ENCODE data around the gene WSCD2.
"Not testable (repeated sequence)": the region's sequence is repeated elsewhere in the genome, so short reads cannot be mapped to it uniquely, and the experiment has no call there.

The WSCD2 gene

GRCh38 chr12:108193493-108193892, 64.4 kb downstream of the WSCD2 start:
- in situ Hi-C loops (cut with MboI; ENCODE audit: low sequenced_read_pairs): no loop called here

DNA sequence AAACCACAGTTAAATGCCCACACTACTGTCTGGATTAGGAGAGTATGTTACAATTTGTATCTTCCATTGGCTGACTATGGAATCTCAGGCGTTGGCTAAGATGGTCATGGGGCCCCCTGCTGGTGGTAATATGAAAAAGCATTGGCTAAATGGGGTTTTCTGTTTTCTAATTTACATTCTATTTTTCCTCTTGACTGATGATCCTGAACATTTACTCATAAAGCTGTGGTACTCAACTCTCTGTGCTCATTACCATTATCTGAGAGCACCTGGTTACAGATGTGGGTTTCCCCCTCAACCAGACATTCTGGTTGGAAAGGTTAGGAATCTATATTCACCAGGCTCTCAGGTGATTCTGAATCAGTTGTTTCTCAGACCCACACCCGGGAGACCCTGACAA, 64.8 kb downstream of the WSCD2 start:
- in situ Hi-C loops (cut with MboI; ENCODE audit: low sequenced_read_pairs): no loop called here

GRCh38 chr12:108194585-108194984, 65.5 kb downstream of the WSCD2 start:
- in situ Hi-C loops (cut with MboI; ENCODE audit: low sequenced_read_pairs): no loop called here

GRCh38 chr12:108196319-108196718, 67.2 kb downstream of the WSCD2 start:
- in situ Hi-C loops (cut with MboI; ENCODE audit: low sequenced_read_pairs): no loop called here

GRCh38 chr12:108196921-108197320, 67.8 kb downstream of the WSCD2 start:
- in situ Hi-C loops (cut with MboI; ENCODE audit: low sequenced_read_pairs): no loop called here

- in situ Hi-C loops (cut with MboI; ENCODE audit: low sequenced_read_pairs): no loop called here
These were observed 69.0 kb downstream of the WSCD2 start for GRCh38 chr12:108198043-108198442.

DNA sequence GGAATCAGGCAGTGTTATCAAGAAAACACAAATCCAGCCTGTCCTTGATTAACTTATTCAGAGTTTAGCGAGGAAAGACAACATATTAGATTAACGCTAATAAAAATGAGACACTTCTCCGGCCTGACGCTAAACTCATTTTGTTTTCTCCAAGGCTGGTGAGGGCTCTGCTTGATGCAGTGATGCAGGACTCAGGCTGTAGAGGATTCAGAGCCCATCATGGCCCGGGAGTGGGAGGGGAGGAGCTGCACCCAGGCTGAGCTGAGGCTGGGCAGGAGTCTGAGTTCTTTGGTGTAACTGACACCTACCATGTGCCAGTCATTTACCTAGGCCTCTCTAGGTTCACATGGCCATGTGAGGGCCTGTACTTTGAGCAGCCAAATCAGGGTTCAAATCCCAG, 70.0 kb downstream of the WSCD2 start:
- in situ Hi-C loops (cut with MboI; ENCODE audit: low sequenced_read_pairs): no loop called here

- in situ Hi-C loops (cut with MboI; ENCODE audit: low sequenced_read_pairs): no loop called here
These were observed 72.7 kb downstream of the WSCD2 start for GRCh38 chr12:108201808-108202207.

DNA sequence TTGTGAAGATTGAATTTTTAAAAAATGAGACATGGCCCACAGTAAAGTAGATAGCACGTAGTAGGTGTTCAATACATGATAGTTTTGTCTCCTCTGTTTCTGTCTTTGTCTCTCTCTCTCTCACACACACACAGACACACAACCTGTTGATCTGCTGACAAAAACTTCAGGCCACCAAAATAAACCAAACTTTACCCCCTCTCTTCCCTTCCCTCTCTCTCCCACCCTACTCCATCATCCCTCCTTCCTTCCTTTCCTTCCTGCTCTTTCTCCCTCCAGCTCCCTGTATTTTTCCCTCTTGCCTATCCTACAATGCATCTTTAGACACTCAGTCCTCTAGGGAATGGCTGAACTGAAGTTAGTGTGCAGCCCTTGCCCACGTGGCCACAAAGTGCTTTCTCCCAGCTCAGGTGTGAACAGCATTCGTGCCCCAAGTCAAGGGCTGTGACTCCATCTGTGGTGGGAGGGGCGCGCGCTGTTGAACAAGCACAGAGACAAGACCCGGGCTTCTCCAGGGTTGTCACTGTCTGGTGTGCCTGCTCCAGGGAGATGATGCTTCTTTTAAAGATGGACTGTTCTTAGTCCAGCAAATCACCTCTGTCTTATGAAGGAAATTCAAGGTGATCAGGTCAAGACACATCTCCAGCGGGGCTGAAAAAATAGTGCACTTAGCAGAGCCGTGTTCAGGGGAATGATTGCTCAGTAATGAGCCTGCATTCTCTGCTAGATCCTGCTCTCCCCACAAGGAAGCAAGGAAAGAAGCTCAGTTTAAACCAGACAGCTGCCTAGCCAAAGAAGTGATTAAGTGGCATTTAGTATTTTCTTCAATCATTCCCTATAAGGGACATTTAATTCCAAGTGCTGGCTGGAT, 75.3 kb downstream of the WSCD2 start:
- in situ Hi-C loops (cut with MboI; ENCODE audit: low sequenced_read_pairs): no loop called here

GRCh38 chr12:108205864-108206263, 76.8 kb downstream of the WSCD2 start:
- in situ Hi-C loops (cut with MboI; ENCODE audit: low sequenced_read_pairs): no loop called here

DNA sequence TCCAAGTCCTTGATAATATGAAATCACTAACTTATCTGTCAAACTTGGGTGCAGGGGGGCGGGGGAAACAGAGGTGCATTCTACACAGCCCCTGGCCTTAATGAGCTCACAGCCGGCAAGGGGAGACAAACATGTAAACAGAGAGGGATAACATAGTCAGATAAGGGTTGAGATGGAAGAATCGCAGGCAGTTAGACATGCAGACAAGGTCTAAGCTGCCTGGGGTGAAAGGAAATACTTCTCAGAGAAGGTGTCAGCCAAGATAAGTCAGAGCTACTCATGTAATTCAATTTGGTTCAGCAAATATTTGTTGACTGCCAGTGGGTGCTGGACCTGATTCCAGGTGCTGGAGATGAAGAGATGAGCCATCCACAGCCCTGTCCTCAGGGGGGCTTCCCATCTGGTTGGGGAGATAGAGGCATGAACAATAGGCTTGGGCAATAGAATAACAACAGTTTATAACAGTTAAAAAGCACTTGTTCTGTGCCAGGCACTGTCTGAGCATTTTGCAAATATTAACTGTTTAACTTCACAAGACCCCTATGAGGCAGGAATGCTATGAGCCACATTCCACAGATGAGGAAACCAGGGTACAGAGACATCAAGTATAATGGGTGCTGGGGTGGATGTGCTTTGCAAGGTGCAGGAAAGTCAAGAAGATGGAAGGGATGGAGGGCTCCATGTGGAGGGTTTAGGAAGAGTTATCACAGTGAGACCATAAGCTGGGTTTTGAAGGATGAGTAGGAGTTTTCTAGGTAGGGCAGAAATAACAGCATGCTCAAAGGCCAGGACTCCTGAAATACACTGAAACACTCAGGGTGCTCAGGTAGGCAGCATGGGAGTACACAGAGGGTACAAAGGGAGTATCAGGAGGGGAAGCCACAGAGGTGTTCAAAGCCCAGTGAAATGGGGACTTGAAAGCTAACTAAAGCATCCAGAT, 79.0 kb downstream of the WSCD2 start:
- in situ Hi-C loops (cut with MboI; ENCODE audit: low sequenced_read_pairs): no loop called here

- in situ Hi-C loops (cut with MboI; ENCODE audit: low sequenced_read_pairs): no loop called here
These were observed 80.9 kb downstream of the WSCD2 start for GRCh38 chr12:108210001-108210400.

- in situ Hi-C loops (cut with MboI; ENCODE audit: low sequenced_read_pairs): no loop called here
These were observed 82.1 kb downstream of the WSCD2 start for GRCh38 chr12:108211157-108211556.

- in situ Hi-C loops (cut with MboI; ENCODE audit: low sequenced_read_pairs): no loop called here
These were observed 84.9 kb downstream of the WSCD2 start for GRCh38 chr12:108213871-108214445.

DNA sequence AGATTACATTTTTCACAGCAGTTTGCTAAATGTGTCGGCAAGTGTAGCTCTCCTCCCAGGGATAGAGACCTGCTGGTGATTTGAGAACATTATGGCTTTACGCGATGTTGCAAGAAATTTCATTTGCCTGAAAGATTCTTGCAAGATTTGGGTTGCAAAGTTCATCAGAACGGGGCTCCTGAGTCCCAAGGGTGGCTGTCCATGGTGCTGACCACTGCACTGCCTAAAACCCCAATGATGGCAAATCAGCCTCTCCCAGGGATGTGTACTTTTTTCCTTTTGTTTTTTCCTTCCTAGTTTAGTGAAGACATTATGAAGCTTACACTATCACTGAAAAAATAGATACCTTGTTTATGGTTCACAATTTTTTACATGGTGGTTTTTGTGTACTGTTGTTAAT, 85.4 kb downstream of the WSCD2 start:
- in situ Hi-C loops (cut with MboI; ENCODE audit: low sequenced_read_pairs): no loop called here

- in situ Hi-C loops (cut with MboI; ENCODE audit: low sequenced_read_pairs): no loop called here
These were observed 86.4 kb downstream of the WSCD2 start for GRCh38 chr12:108215458-108215857.

DNA sequence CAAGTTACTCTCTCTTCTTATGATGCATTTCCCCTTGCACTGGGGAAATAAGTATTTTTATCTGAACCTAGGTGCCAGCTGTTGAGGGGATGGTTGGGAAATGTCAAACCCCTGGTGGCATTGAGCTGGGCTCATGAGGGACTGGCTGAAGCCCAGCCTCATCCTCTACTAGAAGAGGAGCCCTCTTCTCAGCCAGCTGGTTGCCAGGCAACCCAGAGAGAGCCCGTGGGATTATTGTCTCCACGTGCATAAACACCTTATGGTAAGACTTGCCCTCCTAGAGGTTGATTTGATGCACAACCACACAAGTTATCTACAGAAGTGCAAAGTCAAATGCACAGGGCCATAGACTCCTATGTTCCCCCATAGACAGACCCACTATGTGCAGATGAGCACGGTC, 89.8 kb downstream of the WSCD2 start:
- in situ Hi-C loops (cut with MboI; ENCODE audit: low sequenced_read_pairs): no loop called here

DNA sequence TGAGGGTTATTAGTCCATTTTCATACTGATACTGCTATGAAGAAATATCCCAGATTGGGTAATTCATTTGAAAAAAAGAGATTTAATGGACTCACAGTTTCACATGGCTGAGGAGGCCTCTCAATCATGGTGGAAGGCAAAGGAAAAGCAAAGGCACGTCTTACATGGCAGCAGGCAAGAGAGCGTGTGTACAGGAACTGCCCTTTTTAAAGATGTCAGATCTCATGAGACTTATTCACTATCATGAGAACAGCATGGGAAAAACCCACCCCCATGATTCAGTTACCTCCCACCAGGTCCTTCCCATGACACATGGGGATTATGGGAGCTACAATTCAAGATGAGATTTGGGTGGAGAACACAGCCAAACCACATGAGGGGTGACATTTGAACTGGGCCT, 96.0 kb downstream of the WSCD2 start:
- in situ Hi-C loops (cut with MboI; ENCODE audit: low sequenced_read_pairs): not testable (repeated sequence)

- in situ Hi-C loops (cut with MboI; ENCODE audit: low sequenced_read_pairs): no loop called here
These were observed 97.8 kb downstream of the WSCD2 start for GRCh38 chr12:108226866-108227265.

DNA sequence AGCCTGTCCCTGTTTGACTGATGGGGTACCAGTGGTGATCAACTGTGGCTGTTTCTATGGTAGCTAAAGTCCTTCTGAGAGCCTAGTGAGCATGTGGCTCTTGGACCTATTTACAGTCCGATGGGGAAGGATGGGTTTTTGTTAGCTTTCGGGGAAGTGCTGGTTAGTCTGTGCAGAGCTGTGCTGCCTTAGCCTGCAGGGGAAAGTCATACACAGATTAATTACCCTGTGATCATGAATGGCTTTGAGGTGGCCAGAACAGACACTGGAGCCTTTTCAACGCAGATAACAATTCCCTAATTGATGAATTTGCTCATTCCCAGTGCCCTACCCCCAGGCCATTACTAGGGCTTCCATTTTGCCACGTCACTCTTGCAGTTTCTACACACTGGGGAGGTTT, 99.7 kb downstream of the WSCD2 start:
- in situ Hi-C loops (cut with MboI; ENCODE audit: low sequenced_read_pairs): no loop called here

DNA sequence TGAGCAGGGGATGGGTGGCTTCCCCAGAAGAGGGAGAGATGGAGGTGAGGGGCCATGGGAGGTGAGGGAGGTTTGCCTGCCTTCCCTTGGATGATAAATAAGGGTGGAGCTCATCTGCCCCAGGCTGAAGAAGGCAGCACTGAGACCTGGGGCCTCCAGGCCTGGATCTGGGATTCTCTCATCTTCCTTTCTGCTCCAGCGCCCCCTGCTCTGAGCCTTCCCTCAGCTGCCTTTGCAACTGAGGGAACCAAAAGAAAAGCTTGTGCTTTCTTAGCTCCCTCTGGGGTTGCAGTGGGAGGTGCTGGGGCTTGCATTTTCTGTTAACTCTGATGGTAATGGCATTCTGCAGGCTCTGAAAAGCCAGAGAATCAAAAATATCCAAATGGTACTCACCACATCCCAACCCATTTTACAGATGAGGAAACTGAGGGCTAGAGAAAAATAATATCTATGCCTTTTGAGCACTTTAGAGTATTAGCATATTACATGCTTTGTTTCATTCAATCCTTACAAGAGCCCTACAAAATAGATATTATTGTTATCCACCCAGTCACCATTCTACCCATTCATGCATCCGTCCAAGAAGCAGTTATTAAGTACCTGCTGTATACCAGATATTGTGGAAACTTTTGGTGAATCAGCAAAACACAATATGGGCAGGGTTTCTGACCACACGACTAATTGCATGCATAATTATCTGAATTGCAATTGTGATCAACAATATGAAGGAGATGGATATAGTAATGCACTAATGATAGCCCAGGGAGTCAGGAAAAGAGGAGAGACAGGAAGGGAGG, 102.2 kb downstream of the WSCD2 start:
- in situ Hi-C loops (cut with MboI; ENCODE audit: low sequenced_read_pairs): no loop called here

Data from HL-60/S4 (cell line).